Muscle of leg (tissue), 11 donors: Measurements from ENCODE around the gene LMX1B. TPM values are rescaled to one million over a fixed set of nuclear protein-coding genes. Genes with fewer than 3 reads are reported as not detected.
"Not testable (repeated sequence)": the region's sequence is repeated elsewhere in the genome, so short reads cannot be mapped to it uniquely, and the experiment has no call there.

Experiments used
- DNase-seq: peaks from one replicate; pipeline ENCODE4 v3.0.0; 2013
- H3K27ac ChIP-seq: one replicate; pipeline ENCODE4 v1.5.1; 2013; ENCODE audit warnings: mild to moderate bottlenecking, low read length, control low read depth
- H3K27me3 ChIP-seq: one replicate; pipeline ENCODE4 v1.6.1; 2013; ENCODE audit warnings: low read length; ENCODE audit not compliant: control insufficient read depth, insufficient read depth
- H3K36me3 ChIP-seq: one replicate; pipeline ENCODE4 v1.6.1; 2013; ENCODE audit warnings: low read length; ENCODE audit not compliant: control insufficient read depth, insufficient read depth
- H3K4me1 ChIP-seq: one replicate; pipeline ENCODE4 v1.6.1; 2013; ENCODE audit warnings: low read length; ENCODE audit not compliant: control insufficient read depth, insufficient read depth
- H3K4me3 ChIP-seq: one replicate; pipeline ENCODE4 v1.5.1; 2013; ENCODE audit warnings: low read length, control low read depth
- H3K9me3 ChIP-seq: replicated peaks from 2 replicates; pipeline ENCODE4 v1.6.1; 2013; ENCODE audit warnings: low read depth, low read length; ENCODE audit not compliant: control insufficient read depth
- WGBS: methylation state at CpG from one replicate; pipeline ENCODE4 v1.1.5; 2013; ENCODE audit warnings: missing lambda C conversion rate; ENCODE audit not compliant: insufficient coverage; 5-methylcytosine and 5-hydroxymethylcytosine counted together
- polyA plus RNA-seq, 8 donors: library from polyadenylated mRNA; unstranded; fragments of 120-200 nt; gene quantifications; one replicate each; pipeline versions ENCODE4 v1.2.1 to v1.2.3, GENCODE V29; 2013; ENCODE audit warnings: inconsistent platforms in 1 of 8, low replicate concordance in 1 of 8; ENCODE audit not compliant: insufficient read length in 8 of 8, insufficient read depth in 1 of 8
- total RNA-seq: library from RNA; stranded (reverse); fragments of 120-200 nt; gene quantifications from one replicate; pipeline ENCODE4 v1.2.4, GENCODE V29; 2013

LMX1B gene
- total and polyA plus RNA-seq, 9 donors: 0.16 to 2.1 (median 1.0) TPM

GRCh38 chr9:126703002-126703865 lies 89.5 kb downstream of the LMX1B start:
- Histone ChIP-seq H3K27me3 (peaks cover 70% of the 10 kb centered on the region), H3K4me1 (peaks cover 15% of the 10 kb centered on the region), H3K9me3 (no peaks in the 10 kb centered on the region), H3K4me3 (no peak overlapping the region), H3K36me3 (no peaks in the 10 kb centered on the region), H3K27ac (no peak overlapping the region)
- peak; percentile 0 for DNase-seq
- 71% methylated on average over 8 of the region's 14 CpGs for WGBS

DNA sequence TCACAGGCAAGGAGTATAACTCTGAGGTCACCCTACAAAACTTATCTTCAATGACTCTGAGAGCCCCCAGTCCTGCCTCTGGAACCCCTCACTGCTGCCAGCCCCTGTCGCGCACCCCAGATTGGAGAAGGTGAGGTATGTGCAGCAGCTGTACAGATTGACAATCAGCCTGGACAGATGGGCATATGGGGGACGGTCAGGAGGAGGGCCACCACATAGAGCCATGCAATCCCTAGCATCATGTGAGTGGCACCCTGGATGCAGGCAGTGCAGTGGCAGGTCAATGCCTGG lies 90.1 kb downstream of the LMX1B start:
- DNase-seq: peak; percentile 0
- WGBS: 84% methylated on average over 3 of the region's 3 CpGs
- H3K4me1 ChIP-seq: peaks cover 15% of the 10 kb centered on the region
- no peaks in the 10 kb centered on the region for H3K9me3 ChIP-seq
- H3K36me3 ChIP-seq: no peaks in the 10 kb centered on the region
- H3K4me3 ChIP-seq: no peak overlapping the region
- H3K27me3 ChIP-seq: peaks cover 69% of the 10 kb centered on the region
- H3K27ac ChIP-seq: no peak overlapping the region

DNA sequence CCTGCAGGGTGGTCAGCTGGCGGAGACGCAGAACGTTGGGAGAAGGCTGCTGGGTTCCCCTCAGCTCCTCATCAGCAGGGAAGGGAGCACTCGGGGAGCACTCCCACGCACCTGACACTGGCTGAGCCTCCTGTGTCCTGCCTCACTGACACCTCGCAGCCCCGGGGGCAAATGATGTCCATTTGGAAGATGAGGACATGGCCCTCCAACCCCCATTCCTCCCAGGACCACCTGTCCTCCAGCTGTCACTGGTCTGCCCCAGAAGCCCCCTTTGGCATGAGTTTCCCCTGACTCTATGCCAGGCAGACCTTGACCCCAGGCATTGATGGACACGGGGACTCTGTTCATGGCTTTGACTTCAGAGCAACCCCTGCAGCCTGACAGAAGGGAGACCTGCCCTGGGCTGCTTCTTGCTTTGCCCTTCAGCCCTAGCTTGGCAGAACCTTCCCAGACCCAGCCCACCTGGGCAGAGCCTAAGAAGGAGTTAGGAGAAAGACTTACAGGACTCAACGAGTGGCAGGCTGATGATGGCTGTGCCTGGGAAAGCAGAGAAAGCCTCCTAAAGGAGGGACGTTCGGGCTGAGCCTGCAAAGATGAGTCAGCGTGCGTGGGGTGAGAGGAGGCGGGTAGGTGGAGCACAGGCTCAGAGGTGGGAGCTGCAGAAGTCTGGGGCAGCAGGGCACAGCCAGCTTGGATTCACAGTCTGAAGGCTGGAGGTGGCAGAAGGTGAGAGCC lies 90.6 kb downstream of the LMX1B start:
- no peak overlapping the region for H3K27ac ChIP-seq
- H3K9me3 ChIP-seq: no peaks in the 10 kb centered on the region
- peaks cover 15% of the 10 kb centered on the region for H3K4me1 ChIP-seq
- H3K4me3 ChIP-seq: no peak overlapping the region
- WGBS: 39% methylated on average over 13 of the region's 14 CpGs
- DNase-seq: peak; percentile 14
- peaks cover 69% of the 10 kb centered on the region for H3K27me3 ChIP-seq
- no peaks in the 10 kb centered on the region for H3K36me3 ChIP-seq

GRCh38 chr9:126704892-126705766 lies 91.4 kb downstream of the LMX1B start:
- 5% methylated on average over 34 of the region's 36 CpGs for WGBS

DNA sequence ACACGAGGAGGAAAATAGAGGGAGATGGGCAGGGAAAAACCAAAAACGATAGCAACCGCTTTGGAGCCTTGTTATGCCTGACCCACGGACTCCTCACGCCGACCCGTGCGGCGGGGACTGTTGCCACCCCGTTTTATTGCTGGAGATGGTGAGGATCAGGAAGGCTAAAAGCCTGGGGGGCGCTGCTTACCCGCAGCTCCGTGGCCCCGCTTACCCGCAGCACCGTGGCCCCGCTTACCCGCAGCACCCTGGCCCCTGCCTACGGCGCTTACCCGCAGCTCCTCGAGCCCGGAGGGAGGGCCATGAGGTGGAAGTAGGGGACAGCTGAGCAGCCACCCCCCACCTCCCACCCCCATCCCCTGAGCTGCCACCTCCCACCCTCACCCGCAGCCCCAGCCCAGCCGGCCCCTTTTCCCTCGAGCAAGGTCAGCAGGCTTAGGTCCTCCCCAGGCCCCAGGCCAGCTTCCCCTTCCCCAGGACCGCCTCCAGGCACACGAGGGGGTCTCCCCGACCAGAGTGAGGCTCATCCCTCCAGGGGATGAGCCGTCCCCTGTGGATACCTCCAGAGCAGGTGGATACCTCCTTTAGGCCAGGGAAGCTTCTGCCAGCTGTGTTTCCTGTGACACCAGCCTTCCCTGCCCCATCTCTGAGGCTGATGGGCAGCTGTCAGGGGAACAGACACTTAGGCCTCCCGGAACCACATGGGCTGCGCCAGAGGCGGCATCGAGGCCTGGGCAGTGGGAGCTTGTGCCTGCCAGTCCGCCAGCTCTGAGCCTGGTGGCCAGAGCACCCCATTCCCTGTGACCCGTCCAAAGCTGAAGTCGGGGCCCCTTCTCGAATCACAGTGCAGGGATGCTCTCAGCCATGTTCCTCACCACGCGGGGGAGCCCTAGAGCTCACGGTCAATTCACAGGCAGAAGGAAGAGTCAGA lies 92.3 kb downstream of the LMX1B start:
- WGBS: 32% methylated on average over 18 of the region's 41 CpGs
- no peak overlapping the region for H3K27ac ChIP-seq
- H3K4me3 ChIP-seq: no peak overlapping the region
- peaks cover 64% of the 10 kb centered on the region for H3K27me3 ChIP-seq
- peak; percentile 10 for DNase-seq
- H3K9me3 ChIP-seq: no peaks in the 10 kb centered on the region
- H3K36me3 ChIP-seq: no peaks in the 10 kb centered on the region
- peaks cover 15% of the 10 kb centered on the region for H3K4me1 ChIP-seq

More at GRCh38 chr9:126704892-126705766, 91.4 kb downstream of the LMX1B start:
- DNase-seq: peak; percentile 75
- Histone ChIP-seq H3K4me1 (peaks cover 15% of the 10 kb centered on the region), H3K36me3 (no peaks in the 10 kb centered on the region), H3K4me3 (no peak overlapping the region), H3K9me3 (no peaks in the 10 kb centered on the region), H3K27me3 (peaks cover 65% of the 10 kb centered on the region), H3K27ac (no peak overlapping the region)

DNA sequence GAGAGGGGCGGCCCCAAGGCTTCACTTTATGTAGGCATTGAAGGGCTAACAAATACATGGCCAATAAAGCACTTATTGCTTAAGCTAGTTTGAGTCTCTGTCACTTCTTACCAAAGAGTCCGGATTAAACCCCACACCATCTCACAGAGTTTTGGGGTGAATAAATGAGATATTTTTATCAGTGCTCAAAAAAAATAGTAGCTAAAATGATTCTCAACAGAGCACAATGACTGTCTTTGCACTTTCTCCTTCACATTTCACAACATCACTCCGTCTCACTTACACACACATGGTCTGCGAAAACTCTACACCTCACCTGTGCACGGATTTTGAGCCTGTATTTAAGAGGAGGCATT lies 92.9 kb downstream of the LMX1B start:
- H3K27me3 ChIP-seq: peaks cover 61% of the 10 kb centered on the region
- DNase-seq: no peak
- H3K27ac ChIP-seq: no peak overlapping the region
- no peaks in the 10 kb centered on the region for H3K36me3 ChIP-seq
- H3K4me3 ChIP-seq: no peak overlapping the region
- H3K4me1 ChIP-seq: peaks cover 15% of the 10 kb centered on the region
- no peaks in the 10 kb centered on the region for H3K9me3 ChIP-seq
- WGBS: no CpG with 5 or more reads among the region's 5 CpGs

DNA sequence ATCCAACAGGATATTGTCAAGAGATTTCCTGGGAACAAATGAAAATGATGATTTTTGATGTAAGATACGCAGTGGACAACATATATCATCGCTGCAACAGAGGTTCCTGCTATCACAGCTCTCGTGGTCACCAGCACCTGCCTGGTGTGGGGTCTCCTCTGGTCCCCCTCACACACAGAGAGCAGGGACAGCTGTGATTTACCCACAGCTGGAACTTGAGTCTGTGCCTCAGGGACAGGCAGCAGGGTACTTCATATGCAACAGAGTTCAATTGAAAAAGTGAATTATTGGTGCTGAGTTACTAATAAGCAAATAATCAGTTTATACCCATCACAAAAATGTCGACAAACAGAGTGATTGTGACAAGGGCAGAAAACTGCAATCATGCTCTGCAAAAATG lies 93.4 kb downstream of the LMX1B start:
- Histone ChIP-seq H3K4me1 (peaks cover 15% of the 10 kb centered on the region), H3K27ac (no peak overlapping the region), H3K4me3 (no peak overlapping the region), H3K36me3 (no peaks in the 10 kb centered on the region), H3K9me3 (no peaks in the 10 kb centered on the region), H3K27me3 (peaks cover 58% of the 10 kb centered on the region)
- WGBS: no CpG with 5 or more reads among the region's 4 CpGs
- no peak for DNase-seq

GRCh38 chr9:126707712-126708111 lies 94.0 kb downstream of the LMX1B start:
- H3K27ac ChIP-seq, H3K36me3 ChIP-seq, H3K4me3 ChIP-seq, H3K9me3 ChIP-seq, DNase-seq: not testable (repeated sequence)
- 100% methylated on average over 1 of the region's 10 CpGs for WGBS
- H3K4me1 ChIP-seq: peaks cover 13% of the 10 kb centered on the region
- peaks cover 52% of the 10 kb centered on the region for H3K27me3 ChIP-seq

- H3K4me1 ChIP-seq: peaks cover 12% of the 10 kb centered on the region
- no peaks in the 10 kb centered on the region for H3K9me3 ChIP-seq
- H3K4me3 ChIP-seq: no peak overlapping the region
- no peak overlapping the region for H3K27ac ChIP-seq
- DNase-seq: peak; percentile 1
- peaks cover 48% of the 10 kb centered on the region for H3K27me3 ChIP-seq
- WGBS: 66% methylated on average over 3 of the region's 4 CpGs
- H3K36me3 ChIP-seq: no peaks in the 10 kb centered on the region
Measured at GRCh38 chr9:126708178-126708577, 94.5 kb downstream of the LMX1B start.
